ENCODE measurements around the gene RBM19.

Gene RBM19

DNA sequence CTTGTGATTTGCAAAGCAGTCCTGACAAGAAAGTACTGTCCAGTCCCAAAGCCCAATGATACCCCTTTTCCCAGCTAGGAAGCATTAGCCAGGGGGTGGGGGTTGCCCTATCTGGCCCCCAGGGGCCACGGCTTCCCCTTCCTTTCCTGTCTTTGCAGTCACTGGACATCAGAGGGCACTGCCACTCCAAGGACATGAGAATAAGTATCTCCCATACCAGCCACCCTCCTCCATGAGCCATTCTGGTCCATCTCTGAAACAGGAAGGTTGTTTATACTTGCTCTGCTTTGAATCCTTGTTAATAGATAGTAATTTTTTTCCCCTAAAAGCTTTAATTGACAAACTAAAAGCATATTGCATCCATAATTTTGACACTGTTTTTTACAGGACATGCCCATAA lies 29.7 kb downstream of the RBM19 start:
- peaks cover 63% of the 10 kb centered on the region for H3K36me3 ChIP-seq (ENCODE audit: control insufficient read depth, insufficient read depth, low read length)
- no peaks in the 10 kb centered on the region for H3K27me3 ChIP-seq (ENCODE audit: control insufficient read depth, insufficient read depth, low read length)
- no peak overlapping the region for H3K4me3 ChIP-seq (ENCODE audit: low read depth, low read length)
- peaks cover 18% of the 10 kb centered on the region; the same call in 1 of the 2 replicates for H3K4me1 ChIP-seq (ENCODE audit: control insufficient read depth, insufficient read depth, low read length)
- no peak overlapping the region for H3K9ac ChIP-seq (ENCODE audit: low read length)
- H3K27ac ChIP-seq (ENCODE audit: low read depth, low read length) = no peak overlapping the region
- no peaks in the 10 kb centered on the region for H3K9me3 ChIP-seq (ENCODE audit: control insufficient read depth, insufficient read depth, low read depth, low read length)

DNA sequence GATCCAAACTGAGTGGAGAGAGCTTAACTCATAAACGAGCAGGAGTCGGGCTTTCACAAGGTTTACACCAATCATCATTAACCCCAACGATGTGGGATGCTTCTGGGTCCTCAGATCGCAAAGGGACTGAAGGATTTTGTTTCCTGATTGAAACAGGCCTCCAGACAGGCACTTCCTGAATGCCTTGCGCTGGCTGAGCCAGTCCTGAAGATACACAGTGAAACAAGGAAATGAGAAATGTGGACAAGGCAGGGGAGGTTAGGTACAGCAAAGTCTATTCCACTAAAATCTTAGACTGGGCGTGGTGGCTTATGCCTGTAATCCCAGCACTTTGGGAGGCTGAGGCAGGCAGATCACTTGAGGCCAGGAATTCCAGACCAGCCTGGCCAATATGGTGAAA lies 30.7 kb downstream of the RBM19 start:
- peaks cover 61% of the 10 kb centered on the region for H3K36me3 ChIP-seq (ENCODE audit: control insufficient read depth, insufficient read depth, low read length)
- H3K4me1 ChIP-seq (ENCODE audit: control insufficient read depth, insufficient read depth, low read length) = peaks cover 18% of the 10 kb centered on the region; the same call in 1 of the 2 replicates

DNA sequence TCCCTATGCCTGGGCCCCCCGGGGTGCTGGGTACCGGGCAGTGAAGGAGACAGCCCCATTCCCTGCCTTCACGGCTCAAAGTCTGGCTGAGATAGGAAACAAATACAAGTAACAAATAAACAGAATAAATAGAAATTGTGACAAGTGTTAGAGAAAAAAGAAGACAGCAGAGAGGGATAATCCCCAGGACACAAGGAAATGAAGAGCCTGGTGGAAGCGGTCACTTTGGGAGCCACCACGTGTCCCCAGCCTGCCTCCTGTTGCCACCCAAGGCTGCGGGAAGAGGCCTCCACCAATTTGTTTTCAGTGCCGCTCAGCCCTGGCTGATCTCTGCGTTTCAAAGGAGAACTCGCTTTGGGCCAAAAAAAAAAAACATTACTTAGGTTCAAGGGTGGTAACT lies 31.2 kb downstream of the RBM19 start:
- Histone ChIP-seq H3K4me3 (ENCODE audit: low read depth, low read length) (no peak overlapping the region), H3K36me3 (ENCODE audit: control insufficient read depth, insufficient read depth, low read length) (peaks cover 60% of the 10 kb centered on the region), H3K9ac (ENCODE audit: low read length) (no peak overlapping the region), H3K9me3 (ENCODE audit: control insufficient read depth, insufficient read depth, low read depth, low read length) (no peaks in the 10 kb centered on the region), H3K4me1 (ENCODE audit: control insufficient read depth, insufficient read depth, low read length) (peaks cover 18% of the 10 kb centered on the region; the same call in 1 of the 2 replicates), H3K27ac (ENCODE audit: low read depth, low read length) (no peak overlapping the region), H3K27me3 (ENCODE audit: control insufficient read depth, insufficient read depth, low read length) (no peaks in the 10 kb centered on the region)

More for the DNA sequence above, 30.7 kb downstream of the RBM19 start:
- no peaks in the 10 kb centered on the region for H3K27me3 ChIP-seq (ENCODE audit: control insufficient read depth, insufficient read depth, low read length)
- no peak overlapping the region for H3K4me3 ChIP-seq (ENCODE audit: low read depth, low read length)
- no peak overlapping the region for H3K27ac ChIP-seq (ENCODE audit: low read depth, low read length)
- no peaks in the 10 kb centered on the region for H3K9me3 ChIP-seq (ENCODE audit: control insufficient read depth, insufficient read depth, low read depth, low read length)
- H3K9ac ChIP-seq (ENCODE audit: low read length) = no peak overlapping the region

- Histone ChIP-seq H3K36me3 (ENCODE audit: control insufficient read depth, insufficient read depth, low read length) (peaks cover 60% of the 10 kb centered on the region), H3K4me1 (ENCODE audit: control insufficient read depth, insufficient read depth, low read length) (peaks cover 18% of the 10 kb centered on the region; the same call in 1 of the 2 replicates), H3K9ac (ENCODE audit: low read length) (no peak overlapping the region), H3K9me3 (ENCODE audit: control insufficient read depth, insufficient read depth, low read depth, low read length) (no peaks in the 10 kb centered on the region), H3K4me3 (ENCODE audit: low read depth, low read length) (no peak overlapping the region), H3K27ac (ENCODE audit: low read depth, low read length) (no peak overlapping the region), H3K27me3 (ENCODE audit: control insufficient read depth, insufficient read depth, low read length) (no peaks in the 10 kb centered on the region)
These were observed 31.9 kb downstream of the RBM19 start for GRCh38 chr12:113934060-113934814.

DNA sequence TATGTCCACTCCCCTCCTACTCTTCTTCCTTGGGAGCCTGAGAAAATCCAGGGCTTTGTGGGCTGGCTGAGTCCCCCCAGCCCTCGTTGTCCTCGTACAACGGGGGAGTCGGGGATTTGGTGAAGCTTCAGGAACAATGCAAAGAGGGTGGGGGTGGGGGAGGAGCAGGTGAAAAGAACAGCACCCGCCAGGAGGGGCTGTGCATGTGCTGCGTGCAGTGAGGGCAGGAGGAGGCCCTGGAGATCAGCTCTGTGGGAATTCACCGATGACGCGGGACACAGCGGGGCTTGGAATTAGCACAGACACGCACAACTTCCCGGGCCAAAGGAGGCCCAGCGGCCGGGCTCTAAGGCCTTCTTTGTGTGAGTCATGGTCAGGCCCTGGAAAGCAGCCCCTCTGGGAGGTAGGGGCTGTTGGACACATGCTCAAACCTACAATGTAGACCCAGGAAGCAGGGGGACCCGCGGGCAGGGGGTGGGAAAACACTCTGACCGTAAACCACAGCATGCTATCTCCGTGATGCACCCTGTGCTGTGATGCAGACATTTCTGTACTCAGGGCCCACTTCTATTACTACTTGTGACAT lies 32.8 kb downstream of the RBM19 start:
- Histone ChIP-seq H3K4me3 (ENCODE audit: low read depth, low read length) (no peak overlapping the region; the same call in 1 of the 2 replicates), H3K27me3 (ENCODE audit: control insufficient read depth, insufficient read depth, low read length) (no peaks in the 10 kb centered on the region), H3K4me1 (ENCODE audit: control insufficient read depth, insufficient read depth, low read length) (peaks cover 18% of the 10 kb centered on the region; the same call in 1 of the 2 replicates), H3K36me3 (ENCODE audit: control insufficient read depth, insufficient read depth, low read length) (peaks cover 57% of the 10 kb centered on the region), H3K9ac (ENCODE audit: low read length) (peak overlapping the region; percentile 61), H3K27ac (ENCODE audit: low read depth, low read length) (peak overlapping the region; percentile 74), H3K9me3 (ENCODE audit: control insufficient read depth, insufficient read depth, low read depth, low read length) (no peaks in the 10 kb centered on the region)

DNA sequence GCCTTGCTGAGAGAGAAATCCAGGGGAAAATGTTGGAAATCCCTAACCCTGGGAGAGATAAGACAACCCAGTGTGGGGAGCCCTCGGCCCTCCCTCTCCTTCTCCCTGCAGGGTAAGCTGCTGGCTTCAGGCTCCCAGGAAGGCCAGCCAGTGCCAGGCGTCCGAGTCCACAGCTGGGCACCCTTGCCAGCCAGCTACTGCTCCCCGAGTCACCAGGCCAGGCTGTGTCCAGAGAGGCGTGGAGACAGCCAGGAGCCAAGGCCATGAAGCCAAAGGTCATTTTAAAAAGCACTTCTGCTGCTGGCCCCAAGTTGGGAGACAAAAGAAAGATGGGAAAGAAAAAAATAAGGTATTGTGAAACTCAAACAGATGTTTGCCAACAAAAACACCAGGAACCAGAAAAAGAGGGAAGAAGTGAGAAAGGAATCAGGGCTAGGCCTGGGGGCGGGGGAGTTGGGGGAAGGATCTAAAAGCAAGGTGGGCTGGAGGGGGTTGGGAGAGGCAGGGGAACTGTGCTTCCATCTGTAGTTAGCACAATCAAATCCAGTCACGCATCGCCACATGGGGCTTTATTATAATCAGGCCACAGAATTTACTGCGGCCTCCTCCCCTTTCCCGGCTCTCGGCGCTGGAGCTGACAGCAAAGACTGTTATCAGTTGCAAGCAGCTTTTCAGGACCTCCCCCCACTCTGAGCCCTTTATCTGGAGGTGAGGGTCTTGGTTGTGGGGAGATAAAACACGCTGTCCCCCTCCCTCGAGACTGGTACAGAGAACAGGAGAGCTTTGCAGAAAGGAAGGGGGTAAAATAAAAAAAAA lies 33.5 kb downstream of the RBM19 start:
- no peaks in the 10 kb centered on the region for H3K27me3 ChIP-seq (ENCODE audit: control insufficient read depth, insufficient read depth, low read length)
- H3K36me3 ChIP-seq (ENCODE audit: control insufficient read depth, insufficient read depth, low read length) = peaks cover 50% of the 10 kb centered on the region
- peaks cover 18% of the 10 kb centered on the region; the same call in 1 of the 2 replicates for H3K4me1 ChIP-seq (ENCODE audit: control insufficient read depth, insufficient read depth, low read length)
- no peaks in the 10 kb centered on the region for H3K9me3 ChIP-seq (ENCODE audit: control insufficient read depth, insufficient read depth, low read depth, low read length)
- no peak overlapping the region; the same call in 1 of the 2 replicates for H3K4me3 ChIP-seq (ENCODE audit: low read depth, low read length)
- peak overlapping the region; percentile 74 for H3K27ac ChIP-seq (ENCODE audit: low read depth, low read length)
- H3K9ac ChIP-seq (ENCODE audit: low read length) = peak overlapping the region; percentile 61

DNA sequence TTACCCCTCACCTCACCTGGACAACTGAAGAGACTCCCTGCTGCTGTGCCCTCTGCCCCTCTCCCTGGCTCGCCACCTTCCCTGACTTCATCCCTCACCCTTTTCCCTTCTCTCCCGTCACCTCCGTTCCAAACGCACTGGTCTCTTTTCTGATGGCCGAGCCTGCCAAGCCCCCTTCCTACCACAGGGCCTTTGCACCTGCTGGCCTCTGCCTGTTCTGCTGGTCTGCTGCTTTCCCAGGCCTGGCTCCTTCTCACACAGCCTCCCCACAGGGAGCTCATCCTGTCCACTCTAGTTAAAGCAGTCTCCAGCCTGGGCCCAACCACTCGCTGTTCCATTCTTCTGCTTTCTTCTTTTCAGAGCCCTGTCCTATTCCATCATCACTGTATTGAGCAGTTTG lies 34.6 kb downstream of the RBM19 start:
- H3K36me3 ChIP-seq (ENCODE audit: control insufficient read depth, insufficient read depth, low read length) = peaks cover 47% of the 10 kb centered on the region
- no peaks in the 10 kb centered on the region for H3K9me3 ChIP-seq (ENCODE audit: control insufficient read depth, insufficient read depth, low read depth, low read length)
- no peak overlapping the region for H3K9ac ChIP-seq (ENCODE audit: low read length)
- peaks cover 18% of the 10 kb centered on the region; the same call in 1 of the 2 replicates for H3K4me1 ChIP-seq (ENCODE audit: control insufficient read depth, insufficient read depth, low read length)
- no peaks in the 10 kb centered on the region for H3K27me3 ChIP-seq (ENCODE audit: control insufficient read depth, insufficient read depth, low read length)
- H3K27ac ChIP-seq (ENCODE audit: low read depth, low read length) = no peak overlapping the region
- H3K4me3 ChIP-seq (ENCODE audit: low read depth, low read length) = no peak overlapping the region

- H3K36me3 ChIP-seq (ENCODE audit: control insufficient read depth, insufficient read depth, low read length) = peaks cover 53% of the 10 kb centered on the region
- H3K4me1 ChIP-seq (ENCODE audit: control insufficient read depth, insufficient read depth, low read length) = peaks cover 18% of the 10 kb centered on the region; the same call in 1 of the 2 replicates
- no peaks in the 10 kb centered on the region for H3K27me3 ChIP-seq (ENCODE audit: control insufficient read depth, insufficient read depth, low read length)
- H3K27ac ChIP-seq (ENCODE audit: low read depth, low read length) = no peak overlapping the region
- no peak overlapping the region for H3K4me3 ChIP-seq (ENCODE audit: low read depth, low read length)
- H3K9me3 ChIP-seq (ENCODE audit: control insufficient read depth, insufficient read depth, low read depth, low read length) = no peaks in the 10 kb centered on the region
- H3K9ac ChIP-seq (ENCODE audit: low read length) = no peak overlapping the region
These were observed 35.9 kb downstream of the RBM19 start for GRCh38 chr12:113930249-113930648.

- Histone ChIP-seq H3K4me3 (ENCODE audit: low read depth, low read length) (no peak overlapping the region), H3K4me1 (ENCODE audit: control insufficient read depth, insufficient read depth, low read length) (peaks cover 18% of the 10 kb centered on the region; the same call in 1 of the 2 replicates), H3K36me3 (ENCODE audit: control insufficient read depth, insufficient read depth, low read length) (peaks cover 58% of the 10 kb centered on the region), H3K27me3 (ENCODE audit: control insufficient read depth, insufficient read depth, low read length) (no peaks in the 10 kb centered on the region), H3K9ac (ENCODE audit: low read length) (no peak overlapping the region), H3K9me3 (ENCODE audit: control insufficient read depth, insufficient read depth, low read depth, low read length) (no peaks in the 10 kb centered on the region), H3K27ac (ENCODE audit: low read depth, low read length) (no peak overlapping the region)
These were observed 36.7 kb downstream of the RBM19 start for GRCh38 chr12:113929312-113929989.

DNA sequence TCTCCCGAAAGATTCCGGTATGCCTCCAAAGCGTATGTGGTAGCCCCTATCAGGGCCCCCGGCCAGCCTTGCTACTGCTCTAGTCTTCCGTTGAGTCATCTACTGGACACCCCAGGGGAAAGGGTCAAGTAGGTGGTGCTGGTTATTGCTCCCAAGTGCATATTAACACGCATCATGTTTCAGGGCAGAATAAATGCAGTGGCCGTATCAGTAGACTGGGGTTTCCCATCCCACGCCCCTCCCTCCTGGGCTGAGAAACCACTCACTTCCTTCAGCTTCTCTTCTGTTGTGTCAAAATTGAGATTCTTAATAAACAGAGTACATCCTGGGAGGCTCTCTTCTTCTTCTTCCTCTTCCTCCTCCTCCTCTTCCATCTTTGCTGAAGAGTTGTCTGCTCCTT lies 39.3 kb downstream of the RBM19 start:
- peaks cover 71% of the 10 kb centered on the region for H3K36me3 ChIP-seq (ENCODE audit: control insufficient read depth, insufficient read depth, low read length)
- no peak overlapping the region for H3K27ac ChIP-seq (ENCODE audit: low read depth, low read length)

More for the DNA sequence above, 39.3 kb downstream of the RBM19 start:
- no peak overlapping the region for H3K9ac ChIP-seq (ENCODE audit: low read length)
- no peaks in the 10 kb centered on the region; the same call in 1 of the 2 replicates for H3K4me1 ChIP-seq (ENCODE audit: control insufficient read depth, insufficient read depth, low read length)
- H3K9me3 ChIP-seq (ENCODE audit: control insufficient read depth, insufficient read depth, low read depth, low read length) = no peaks in the 10 kb centered on the region
- no peak overlapping the region for H3K4me3 ChIP-seq (ENCODE audit: low read depth, low read length)
- no peaks in the 10 kb centered on the region for H3K27me3 ChIP-seq (ENCODE audit: control insufficient read depth, insufficient read depth, low read length)
